ENCODE data around the gene KDM4B.
"Not testable (repeated sequence)": the region's sequence is repeated elsewhere in the genome, so short reads cannot be mapped to it uniquely, and the experiment has no call there.

KDM4B gene

GRCh38 chr19:5150902-5151741 is 182.2 kb downstream of the KDM4B start:
- DNase-seq (ENCODE audit: low read depth) = no peak

DNA sequence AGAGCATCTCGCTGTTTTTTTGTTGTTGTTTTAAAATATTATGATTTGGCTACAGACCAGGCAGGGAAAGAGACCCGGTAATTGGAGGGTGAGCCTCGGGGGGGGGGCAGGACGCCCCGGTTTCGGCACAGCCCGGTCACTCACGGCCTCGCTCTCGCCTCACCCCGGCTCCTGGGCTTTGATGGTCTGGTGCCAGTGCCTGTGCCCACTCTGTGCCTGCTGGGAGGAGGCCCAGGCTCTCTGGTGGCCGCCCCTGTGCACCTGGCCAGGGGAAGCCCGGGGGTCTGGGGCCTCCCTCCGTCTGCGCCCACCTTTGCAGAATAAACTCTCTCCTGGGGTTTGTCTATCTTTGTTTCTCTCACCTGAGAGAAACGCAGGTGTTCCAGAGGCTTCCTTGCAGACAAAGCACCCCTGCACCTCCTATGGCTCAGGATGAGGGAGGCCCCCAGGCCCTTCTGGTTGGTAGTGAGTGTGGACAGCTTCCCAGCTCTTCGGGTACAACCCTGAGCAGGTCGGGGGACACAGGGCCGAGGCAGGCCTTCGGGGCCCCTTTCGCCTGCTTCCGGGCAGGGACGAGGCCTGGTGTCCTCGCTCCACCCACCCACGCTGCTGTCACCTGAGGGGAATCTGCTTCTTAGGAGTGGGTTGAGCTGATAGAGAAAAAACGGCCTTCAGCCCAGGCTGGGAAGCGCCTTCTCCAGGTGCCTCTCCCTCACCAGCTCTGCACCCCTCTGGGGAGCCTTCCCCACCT is 183.3 kb downstream of the KDM4B start:
- no peak for DNase-seq (ENCODE audit: low read depth)

- no peak for DNase-seq (ENCODE audit: low read depth)
Observed at GRCh38 chr19:5152767-5153532, 184.0 kb downstream of the KDM4B start.

DNA sequence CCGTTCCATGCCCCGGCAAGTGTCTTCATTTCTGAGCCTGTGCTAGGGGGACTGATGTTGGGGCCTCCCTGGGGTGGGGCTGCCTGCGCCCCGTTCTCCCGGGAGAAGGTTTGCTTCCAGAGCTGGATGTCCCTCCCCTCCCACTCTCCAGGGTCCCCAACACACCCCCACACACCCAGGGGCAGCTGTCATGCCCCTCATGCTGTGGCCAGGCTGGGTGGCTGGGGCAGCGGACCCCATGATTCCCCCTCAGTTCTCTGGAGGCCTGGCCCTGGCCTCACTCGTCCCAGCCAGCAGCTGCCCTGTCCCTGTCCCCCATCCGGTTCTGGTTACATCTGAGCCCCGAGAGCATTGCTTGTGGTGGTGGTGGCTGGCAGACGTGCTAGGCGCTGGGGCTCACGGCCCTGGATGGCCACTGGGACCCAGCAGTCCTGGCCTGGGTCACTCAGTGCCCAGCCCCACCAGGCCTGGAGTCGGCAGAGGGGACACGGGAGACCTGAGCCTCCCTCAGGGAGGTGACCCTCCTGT is 184.8 kb downstream of the KDM4B start:
- no peak for DNase-seq (ENCODE audit: low read depth)

GRCh38 chr19:5154129-5154798 is 185.4 kb downstream of the KDM4B start:
- no peak for DNase-seq (ENCODE audit: low read depth)

GRCh38 chr19:5154799-5155426 is 186.0 kb downstream of the KDM4B start:
- DNase-seq (ENCODE audit: low read depth) = no peak

DNA sequence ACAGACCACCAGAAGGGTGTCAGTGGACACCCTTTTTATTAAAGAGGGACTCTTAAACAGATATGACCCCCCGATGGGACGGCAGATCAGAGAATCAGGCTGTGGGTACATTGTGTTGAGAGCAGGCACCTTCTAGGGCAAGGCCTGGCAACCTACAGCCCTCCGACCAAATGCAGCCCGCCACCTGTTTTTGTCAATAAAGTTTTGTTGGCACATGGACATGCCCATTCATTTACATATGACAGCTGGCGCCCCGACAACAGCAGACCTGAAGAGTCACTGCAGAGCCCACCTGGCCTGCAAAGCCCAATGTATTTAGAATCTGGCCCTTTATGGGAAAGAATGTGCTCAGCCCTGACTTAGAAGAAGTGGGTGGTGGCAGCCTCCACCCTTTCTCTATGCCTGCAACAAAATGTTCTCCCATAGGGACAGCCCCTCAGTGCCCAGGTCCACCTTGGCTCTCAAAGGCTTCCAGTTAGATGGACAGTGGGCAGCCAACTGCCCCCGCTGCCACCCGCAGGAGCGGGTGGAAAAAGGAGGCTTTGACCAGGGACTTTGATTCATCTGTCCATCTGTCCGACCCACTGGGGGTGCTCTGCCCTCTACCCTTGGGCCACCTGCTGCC is 186.8 kb downstream of the KDM4B start:
- no peak for DNase-seq (ENCODE audit: low read depth)

DNA sequence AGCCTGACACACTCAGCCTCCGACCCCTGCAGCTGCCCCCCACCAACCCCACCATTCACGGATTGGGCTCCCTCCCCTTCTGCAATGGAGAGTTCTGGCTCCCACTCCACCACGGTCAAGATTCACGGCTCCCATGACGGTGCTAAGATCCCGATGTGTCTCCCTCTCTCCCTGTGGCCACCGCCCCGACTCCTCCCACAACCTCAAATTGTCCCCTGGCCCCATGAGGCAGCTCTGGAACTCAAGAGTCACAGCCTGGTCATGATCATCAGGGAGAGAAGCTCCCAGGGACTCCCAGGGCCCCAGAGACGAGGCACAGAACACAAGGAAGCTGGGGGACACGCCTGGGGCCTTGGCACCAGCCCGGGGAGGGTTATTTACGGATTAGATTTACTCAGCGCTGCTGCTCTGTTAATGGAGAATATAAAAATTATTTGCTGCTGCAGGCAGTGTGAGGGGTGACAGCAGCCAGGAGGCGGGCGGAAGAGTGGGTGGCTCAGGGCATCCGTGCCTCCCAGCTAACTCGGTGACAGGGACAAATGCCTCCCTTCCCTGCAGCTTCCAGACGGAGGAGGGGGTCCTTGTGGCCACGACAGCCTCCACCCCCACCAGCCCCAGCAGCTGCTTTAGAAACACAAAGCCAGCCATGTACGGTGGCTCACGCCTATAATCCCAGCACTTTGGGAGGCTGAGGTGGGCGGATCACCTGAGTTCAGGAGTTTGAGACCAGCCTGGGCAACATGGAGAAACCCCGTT is 187.5 kb downstream of the KDM4B start:
- DNase-seq (ENCODE audit: low read depth) = no peak

GRCh38 chr19:5157186-5157585 is 188.3 kb downstream of the KDM4B start:
- no peak for DNase-seq (ENCODE audit: low read depth)

- DNase-seq (ENCODE audit: low read depth) = not testable (repeated sequence)
Observed at GRCh38 chr19:5158549-5159134, 189.7 kb downstream of the KDM4B start.

GRCh38 chr19:5160158-5160795 is 191.4 kb downstream of the KDM4B start:
- DNase-seq (ENCODE audit: low read depth) = not testable (repeated sequence)

DNA sequence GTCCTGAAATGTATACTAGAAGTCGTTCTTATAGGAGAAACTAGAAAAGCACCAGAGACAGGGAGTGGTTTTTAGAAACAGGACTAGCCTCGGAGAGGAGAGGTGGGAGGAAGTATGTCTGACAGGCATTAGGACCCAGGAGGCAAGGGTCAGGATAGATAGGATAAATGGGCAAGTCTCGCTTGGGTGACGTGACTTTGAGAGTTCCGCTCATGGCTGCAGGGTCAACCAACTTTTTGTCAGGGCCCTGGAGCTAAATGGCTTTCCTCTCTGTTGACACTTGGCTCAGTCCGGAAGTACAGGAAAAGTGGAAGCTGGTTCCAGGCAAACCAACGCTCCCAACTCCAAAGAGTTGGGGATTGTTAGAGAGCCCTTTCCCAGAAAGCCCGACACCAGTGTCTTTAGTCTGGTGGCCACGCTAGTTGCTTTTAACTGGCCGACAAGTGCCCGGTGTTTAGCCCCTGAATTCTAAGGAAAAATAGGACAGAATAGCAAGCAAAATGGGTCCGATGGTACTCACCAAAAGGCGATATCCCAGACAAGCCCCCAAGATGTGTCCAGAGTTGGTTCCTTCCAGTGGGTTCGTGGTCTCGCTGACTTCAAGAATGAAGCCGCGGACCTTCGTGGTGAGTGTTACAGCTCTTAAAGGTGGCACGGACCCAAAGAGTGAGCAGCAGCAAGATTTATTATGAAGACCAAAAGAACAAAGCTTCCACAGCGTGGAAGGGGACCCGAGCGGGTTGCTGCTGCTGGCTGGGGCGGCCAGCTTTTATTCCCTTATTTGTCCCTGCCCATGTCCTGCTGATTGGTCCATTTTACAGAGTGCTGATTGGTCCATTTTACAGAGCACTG is 196.2 kb downstream of the KDM4B start:
- not testable (repeated sequence) for DNase-seq (ENCODE audit: low read depth)

DNA sequence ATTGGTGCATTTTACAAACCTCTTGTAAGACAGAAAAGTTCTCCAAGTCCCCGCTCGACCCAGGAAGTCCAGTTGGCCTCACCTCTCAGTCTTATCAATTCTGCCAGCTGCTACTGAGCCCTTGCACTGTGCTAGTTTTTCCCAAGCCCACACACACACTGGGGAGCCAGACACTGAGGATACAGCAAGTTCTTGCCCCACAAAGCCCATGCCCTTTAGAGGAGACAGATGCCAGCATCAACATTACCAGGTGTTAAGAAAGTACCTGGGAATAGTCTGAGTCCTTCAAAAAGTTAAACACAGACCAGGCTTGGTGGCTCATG is 196.7 kb downstream of the KDM4B start:
- no peak for DNase-seq (ENCODE audit: low read depth)

DNA sequence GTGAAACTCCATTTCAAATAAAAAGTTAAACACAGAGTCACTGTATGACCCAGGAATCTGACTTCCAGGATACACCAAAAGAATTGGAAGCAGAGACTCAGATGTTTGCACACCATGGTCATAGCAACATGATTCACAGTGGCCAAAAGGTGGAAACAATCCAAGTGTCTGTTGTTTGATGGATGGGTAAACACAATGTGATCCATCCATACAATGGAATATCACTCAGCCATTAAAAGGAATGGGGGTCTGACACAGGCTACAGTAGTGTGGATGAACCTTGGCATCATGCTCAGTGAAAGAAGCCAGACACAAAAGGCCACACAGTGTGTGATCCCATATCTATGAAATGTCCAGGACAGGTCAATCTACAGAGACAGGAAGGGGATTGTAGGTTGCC is 197.3 kb downstream of the KDM4B start:
- DNase-seq (ENCODE audit: low read depth) = no peak

- peak; percentile 31 for DNase-seq (ENCODE audit: low read depth)
Observed at GRCh38 chr19:5170329-5170745, 201.4 kb downstream of the KDM4B start.

GRCh38 chr19:5171711-5172110 is 202.8 kb downstream of the KDM4B start:
- no peak for DNase-seq (ENCODE audit: low read depth)

- DNase-seq (ENCODE audit: low read depth) = no peak
Observed at GRCh38 chr19:5172859-5173630, 204.1 kb downstream of the KDM4B start.

- DNase-seq (ENCODE audit: low read depth) = no peak
Observed at GRCh38 chr19:5173993-5174392, 205.1 kb downstream of the KDM4B start.
